IMR-90 (cell line): ENCODE results near the gene HTT. TPM values are rescaled to one million over a fixed set of nuclear protein-coding genes. Genes with fewer than 3 reads are reported as not detected.

Experiments used
- ATAC-seq: fragments of 200-7000 bp; cut with Tn5 transposase; 2 replicates; pipeline ENCODE4 v1.9.1; 2020; ENCODE audit warnings: low read depth, mild to moderate bottlenecking, moderate library complexity
- BruUV-seq: library from RNA; stranded (reverse); fragments of 400-500 nt; replicated peaks from 2 replicates; lab custom pipeline; 2021; lab: Mats Ljungman, UMichigan
- CTCF ChIA-PET: fragments of 300-600 bp; formaldehyde crosslinking; extraction: SDS; loops from one replicate; lab custom pipeline; 2021; ENCODE audit warnings: antibody characterized with exemption; lab: Yijun Ruan, JAX
- POLR2A ChIA-PET: fragments of 300-600 bp; sonication (Branson Sonifier 250); formaldehyde crosslinking; loops from one replicate; lab custom pipeline; 2022; ENCODE audit warnings: antibody characterized with exemption; ENCODE audit not compliant: unreplicated experiment; lab: Charles Lee
- DNase-seq: peaks from one replicate; pipeline ENCODE4 v3.0.0; 2013
- H2AFZ ChIP-seq: replicated peaks from 2 replicates; pipeline ENCODE3; 2013; ENCODE audit warnings: low read length, mild to moderate bottlenecking; ENCODE audit not compliant: poor library complexity
- H2AK5ac ChIP-seq: 2 replicates; pipeline ENCODE4 v1.6.1; 2013; ENCODE audit warnings: low read depth, low read length, inconsistent platforms
- H2AK9ac ChIP-seq: replicated peaks from 2 replicates; pipeline ENCODE3; 2013; ENCODE audit warnings: mild to moderate bottlenecking, low read depth, low read length, moderate library complexity; ENCODE audit not compliant: poor library complexity
- H2BK120ac ChIP-seq: 2 replicates; pipeline ENCODE4 v1.6.1; 2013; ENCODE audit warnings: low read depth, low read length, inconsistent platforms
- H2BK15ac ChIP-seq: 3 replicates; pipeline ENCODE4 v1.6.1; 2013; ENCODE audit warnings: low read depth, low read length, inconsistent platforms
- H2BK20ac ChIP-seq: 2 replicates; pipeline ENCODE4 v1.6.1; 2013; ENCODE audit warnings: low read depth, mild to moderate bottlenecking, inconsistent platforms, low read length, moderate library complexity
- H2BK5ac ChIP-seq: 2 replicates; pipeline ENCODE4 v1.6.1; 2013; ENCODE audit warnings: mild to moderate bottlenecking, low read depth, low read length, inconsistent platforms; ENCODE audit not compliant: poor library complexity, severe bottlenecking
- H3K14ac ChIP-seq: replicated peaks from 2 replicates; pipeline ENCODE4 v1.6.1; 2013; ENCODE audit warnings: low read depth, low read length, inconsistent platforms
- H3K18ac ChIP-seq: 2 replicates; pipeline ENCODE4 v1.6.1; 2013; ENCODE audit warnings: low read depth, low read length, control low read depth
- H3K23ac ChIP-seq: 2 replicates; pipeline ENCODE4 v1.6.1; 2013; ENCODE audit warnings: low read depth, low read length, inconsistent platforms
- H3K27ac ChIP-seq: 2 replicates; pipeline ENCODE4 v1.5.1; 2013; ENCODE audit warnings: mild to moderate bottlenecking, control low read depth, low read length; ENCODE audit not compliant: insufficient read depth
- H3K27me3 ChIP-seq: 2 replicates; pipeline ENCODE4 v1.6.1; 2013; ENCODE audit warnings: low read length; ENCODE audit not compliant: control insufficient read depth, insufficient read depth
- H3K36me3 ChIP-seq: 2 replicates; pipeline ENCODE4 v1.6.1; 2013; ENCODE audit warnings: low read length, mixed read lengths; ENCODE audit not compliant: control insufficient read depth, insufficient read depth
- H3K4ac ChIP-seq: 2 replicates; pipeline ENCODE4 v1.6.1; 2013; ENCODE audit warnings: low read depth, low read length, inconsistent platforms
- H3K4me1 ChIP-seq: 2 replicates; pipeline ENCODE4 v1.6.1; 2013; ENCODE audit warnings: low read length, mixed read lengths; ENCODE audit not compliant: control insufficient read depth, insufficient read depth
- H3K4me2 ChIP-seq: 2 replicates; pipeline ENCODE4 v1.6.1; 2013; ENCODE audit warnings: low read depth, mild to moderate bottlenecking, control low read depth, low read length, moderate library complexity
- H3K4me3 ChIP-seq: 2 replicates; pipeline ENCODE4 v1.5.1; 2013; ENCODE audit warnings: low read depth, mild to moderate bottlenecking, control low read depth, low read length, moderate library complexity; ENCODE audit not compliant: insufficient read depth
- H3K56ac ChIP-seq: 2 replicates; pipeline ENCODE4 v1.6.1; 2013; ENCODE audit warnings: low read length, inconsistent platforms; ENCODE audit not compliant: insufficient read depth; ENCODE audit errors: extremely low read depth
- H3K79me1 ChIP-seq, 2 experiments: 2 replicates each; pipeline ENCODE4 v1.6.1; 2013; ENCODE audit warnings: low read length in 2 of 2, inconsistent platforms in 1 of 2, low read depth in 1 of 2
- H3K9ac ChIP-seq: 2 replicates; pipeline ENCODE4 v1.6.1; 2013; ENCODE audit warnings: low read depth, low read length, control low read depth
- H3K9me1 ChIP-seq: 2 replicates; pipeline ENCODE4 v1.6.1; 2013; ENCODE audit warnings: low read length, inconsistent platforms; ENCODE audit not compliant: insufficient read depth
- H3K9me3 ChIP-seq: 2 replicates; pipeline ENCODE4 v1.6.1; 2013; ENCODE audit warnings: low read length; ENCODE audit not compliant: control insufficient read depth, insufficient read depth
- H4K20me1 ChIP-seq: 2 replicates; pipeline ENCODE4 v1.6.1; 2013; ENCODE audit warnings: low read length, inconsistent platforms; ENCODE audit not compliant: insufficient read depth
- H4K5ac ChIP-seq: 2 replicates; pipeline ENCODE4 v1.6.1; 2013; ENCODE audit warnings: mild to moderate bottlenecking, low read depth, low read length, control low read depth
- H4K8ac ChIP-seq, 2 experiments: 2 replicates each; pipeline ENCODE4 v1.6.1; 2013; ENCODE audit warnings: low read depth in 2 of 2, low read length in 2 of 2, control low read depth in 1 of 2, inconsistent platforms in 1 of 2
- H4K91ac ChIP-seq: 2 replicates; pipeline ENCODE4 v1.6.1; 2013; ENCODE audit warnings: low read depth, low read length, inconsistent platforms; ENCODE audit not compliant: insufficient read depth
- BHLHE40 ChIP-seq: fragments of 150-350 bp; IDR thresholded peaks from 2 replicates; pipeline ENCODE4 v1.6.1; 2016; ENCODE audit warnings: mild to moderate bottlenecking, low read depth, low read length
- CHD1 ChIP-seq: IDR thresholded peaks from 2 replicates; pipeline ENCODE4 v1.6.1; 2012; ENCODE audit warnings: low read depth, low read length, improper control_type of control experiment
- ELK1 ChIP-seq: fragments of 150-350 bp; IDR thresholded peaks from 2 replicates; pipeline ENCODE4 v1.6.1; 2016; ENCODE audit warnings: low read depth, mild to moderate bottlenecking, low read length, moderate library complexity, borderline replicate concordance
- MAFK ChIP-seq: IDR thresholded peaks from 2 replicates; pipeline ENCODE4 v1.6.1; 2012; ENCODE audit warnings: low read depth, low read length, improper control_type of control experiment
- MAZ ChIP-seq: IDR thresholded peaks from 2 replicates; pipeline ENCODE4 v1.6.1; 2012; ENCODE audit warnings: low read depth, mild to moderate bottlenecking, low read length, improper control_type of control experiment, moderate library complexity, borderline replicate concordance
- MXI1 ChIP-seq: IDR thresholded peaks from 2 replicates; pipeline ENCODE4 v1.6.1; 2012; ENCODE audit warnings: low read depth, mild to moderate bottlenecking, low read length, moderate library complexity, borderline replicate concordance
- RAD21 ChIP-seq: IDR thresholded peaks from 2 replicates; pipeline ENCODE4 v1.6.1; 2012; ENCODE audit warnings: low read length, improper control_type of control experiment
- RFX5 ChIP-seq: IDR thresholded peaks from 2 replicates; pipeline ENCODE4 v1.8.0; 2012; ENCODE audit warnings: low read depth, mild to moderate bottlenecking, low read length, moderate library complexity
- SMC3 ChIP-seq: fragments of 150-350 bp; IDR thresholded peaks from 2 replicates; pipeline ENCODE4 v1.6.1; 2016; ENCODE audit warnings: low read depth, mild to moderate bottlenecking, antibody characterized with exemption, low read length, moderate library complexity
- WGBS, 2 experiments: methylation state at CpG; one replicate each; pipeline versions ENCODE4 v1.1.5 to v1.1.7; 2013; ENCODE audit warnings: missing lambda C conversion rate in 2 of 2; ENCODE audit not compliant: insufficient read length in 1 of 2; ENCODE audit errors: extremely low coverage in 2 of 2; 5-methylcytosine and 5-hydroxymethylcytosine counted together
- dilution Hi-C: fragments of 300-500 bp; cut with HindIII; formaldehyde crosslinking; loops from one replicate; pipeline ENCODE4 v1.14.3; 2018; ENCODE audit warnings: low sequenced_read_pairs; ENCODE audit not compliant: unreplicated experiment
- in situ Hi-C: fragments of 300-500 bp; cut with MboI; formaldehyde crosslinking; loops from 3 replicates; pipeline ENCODE4 v1.14.3; 2019; ENCODE audit warnings: low sequenced_read_pairs, inconsistent platforms, mixed read lengths
- intact Hi-C: fragments of 100-400 bp; cut with micrococcal nuclease; formaldehyde crosslinking; loops from 2 replicates; pipeline ENCODE4 v1.10.0; 2022
- polyA plus RNA-seq, 3 experiments: library from polyadenylated mRNA; depleted of rRNA; stranded (reverse); fragments of >200 nt; gene quantifications; 2 replicates each; pipeline ENCODE4 v1.2.3, GENCODE V29; 2012; ENCODE audit warnings: low replicate concordance in 1 of 3
- total RNA-seq: library from RNA; depleted of rRNA; stranded (reverse); fragments of >200 nt; gene quantifications from 2 replicates; pipeline ENCODE4 v1.2.3, GENCODE V29; 2012

HTT gene
- total and polyA plus RNA-seq, 2 of the 4 experiments (the other 2 are of a cell fraction), result 11.6 to 14.3 TPM

- no peak overlapping the region for H3K23ac ChIP-seq
- H3K79me1 ChIP-seq, result peaks cover 0 to 8% of the 10 kb centered on the region in 2 experiments; a peak in 1 of 4 replicates
- no TSS peak for BruUV-seq
- CTCF ChIA-PET, result no interaction called here
- no peaks in the 10 kb centered on the region for H3K27me3 ChIP-seq
- H2AFZ ChIP-seq, result no peak overlapping the region
- H3K14ac ChIP-seq, result no peak overlapping the region
- H4K5ac ChIP-seq, result no peak overlapping the region
- intact Hi-C loops, result no loop called here
- DNase-seq, result no peak
- no peak overlapping the region for H2BK20ac ChIP-seq
- POLR2A ChIA-PET, result no interaction called here
- no peak overlapping the region for H4K91ac ChIP-seq
- H3K4me1 ChIP-seq, result peaks cover 11% of the 10 kb centered on the region
- WGBS, 2 experiments, result no CpG with 5 or more reads among the region's 1 CpG
- no peak overlapping the region for H3K4ac ChIP-seq
- no peak overlapping the region for H3K4me3 ChIP-seq
- dilution Hi-C loops, result no loop called here
- H3K9ac ChIP-seq, result no peak overlapping the region
- H3K9me3 ChIP-seq, result no peaks in the 10 kb centered on the region
- no peak overlapping the region for H2AK5ac ChIP-seq
- no peak overlapping the region for H3K27ac ChIP-seq
- H2BK120ac ChIP-seq, result no peak overlapping the region
- peaks cover 21% of the 10 kb centered on the region for H4K20me1 ChIP-seq
- H3K56ac ChIP-seq, result no peak overlapping the region
- no peak overlapping the region for H4K8ac ChIP-seq
- peaks cover 9% of the 10 kb centered on the region; the same call in 1 of the 2 replicates for H3K9me1 ChIP-seq
- in situ Hi-C loops, result no loop called here
- H2BK15ac ChIP-seq, result no peak overlapping the region
- TF ChIP-seq MAFK, result no peak
- no peak for TF ChIP-seq CHD1
- no peak for TF ChIP-seq MXI1
- TF ChIP-seq SMC3, result no peak
- no peak for TF ChIP-seq RAD21
- TF ChIP-seq ELK1, result no peak
- no peak for TF ChIP-seq BHLHE40
- TF ChIP-seq RFX5, result no peak
- TF ChIP-seq MAZ, result no peak
- no peak overlapping the region for H2AK9ac ChIP-seq
- H3K36me3 ChIP-seq, result peaks cover 26% of the 10 kb centered on the region; the same call in 1 of the 2 replicates
- H2BK5ac ChIP-seq, result no peak overlapping the region
- no peak overlapping the region for H3K18ac ChIP-seq
- no peak for ATAC-seq
- no peak overlapping the region for H3K4me2 ChIP-seq
Measured at GRCh38 chr4:3244002-3244401, 169.5 kb downstream of the HTT start.
